Measurements from ENCODE around the gene ATP5PD.
"Not testable (repeated sequence)": the region's sequence is repeated elsewhere in the genome, so short reads cannot be mapped to it uniquely, and the experiment has no call there.

ATP5PD gene

GRCh38 chr17:75025398-75025734 is 21.4 kb downstream of the ATP5PD start:
- not testable (repeated sequence) for DNase-seq (ENCODE audit: low read depth in 2 of 3, low spot score in 1 of 3)

- peak in 1 of 3 donors; percentile 43 for DNase-seq (ENCODE audit: low read depth in 2 of 3, low spot score in 1 of 3)
Measured at GRCh38 chr17:75024686-75025397, 21.9 kb downstream of the ATP5PD start.

GRCh38 chr17:75020331-75021110 is 26.2 kb downstream of the ATP5PD start:
- no peak for DNase-seq (ENCODE audit: low read depth in 2 of 3, low spot score in 1 of 3)

GRCh38 chr17:75019710-75020109 is 27.1 kb downstream of the ATP5PD start:
- no peak for DNase-seq (ENCODE audit: low read depth in 2 of 3, low spot score in 1 of 3)

- DNase-seq (ENCODE audit: low read depth in 2 of 3, low spot score in 1 of 3): no peak
Measured at GRCh38 chr17:75019146-75019545, 27.6 kb downstream of the ATP5PD start.

GRCh38 chr17:75013092-75013559 is 33.6 kb downstream of the ATP5PD start:
- no peak for DNase-seq (ENCODE audit: low read depth in 2 of 3, low spot score in 1 of 3)

GRCh38 chr17:75012346-75013091 is 34.2 kb downstream of the ATP5PD start, which contains the start of gene MRPL58:
Gene MRPL58 (plus strand): TSS chr17:75012670. CDS start chr17:75012687, 17 bp downstream.
- DNase-seq (ENCODE audit: low read depth in 2 of 3, low spot score in 1 of 3): peak; percentile 75 to 78 (median 78)

- DNase-seq (ENCODE audit: low read depth in 2 of 3, low spot score in 1 of 3): no peak
Measured at GRCh38 chr17:75012096-75012345, 34.7 kb downstream of the ATP5PD start.

GRCh38 chr17:75011401-75012095 is 35.2 kb downstream of the ATP5PD start:
- no peak for DNase-seq (ENCODE audit: low read depth in 2 of 3, low spot score in 1 of 3)

- no peak for DNase-seq (ENCODE audit: low read depth in 2 of 3, low spot score in 1 of 3)
Measured at GRCh38 chr17:75010683-75011400, 35.9 kb downstream of the ATP5PD start.

- DNase-seq (ENCODE audit: low read depth in 2 of 3, low spot score in 1 of 3): no peak
Measured at GRCh38 chr17:75009139-75009724, 37.5 kb downstream of the ATP5PD start.

GRCh38 chr17:75008373-75008772 is 38.4 kb downstream of the ATP5PD start:
- no peak for DNase-seq (ENCODE audit: low read depth in 2 of 3, low spot score in 1 of 3)

GRCh38 chr17:75006653-75007052 is 40.1 kb downstream of the ATP5PD start:
- DNase-seq (ENCODE audit: low read depth in 2 of 3, low spot score in 1 of 3): no peak

- not testable (repeated sequence) for DNase-seq (ENCODE audit: low read depth in 2 of 3, low spot score in 1 of 3)
Measured at GRCh38 chr17:75006084-75006483, 40.7 kb downstream of the ATP5PD start.

- DNase-seq (ENCODE audit: low read depth in 2 of 3, low spot score in 1 of 3): no peak
Measured at GRCh38 chr17:75005291-75005690, 41.5 kb downstream of the ATP5PD start.

- no peak for DNase-seq (ENCODE audit: low read depth in 2 of 3, low spot score in 1 of 3)
Measured at GRCh38 chr17:75004371-75004770, 42.4 kb downstream of the ATP5PD start.

GRCh38 chr17:75003957-75004355 is 42.8 kb downstream of the ATP5PD start:
- DNase-seq (ENCODE audit: low read depth in 2 of 3, low spot score in 1 of 3): no peak

GRCh38 chr17:75003070-75003956 is 43.5 kb downstream of the ATP5PD start:
- no peak for DNase-seq (ENCODE audit: low read depth in 2 of 3, low spot score in 1 of 3)

Data from stimulated activated CD4-positive, alpha-beta T cell treated with anti-CD3 and anti-CD28 coated beads, Interleukin-12 subunit alpha, Interleukin-12 subunit beta, amount 100 ng/mL, for 48 hours (primary cell).